WERI-Rb-1 (cell line): ENCODE measurements around the gene TPPP.
"Not testable (repeated sequence)": the region's sequence is repeated elsewhere in the genome, so short reads cannot be mapped to it uniquely, and the experiment has no call there.

Experiments used
- DNase-seq: peaks from one replicate; pipeline ENCODE4 v3.0.0-alpha.2; 2020
- H3K27ac ChIP-seq: fragments of 250-450 bp; sonication (Bioruptor Pico); 2 replicates; pipeline ENCODE4 v1.5.1; 2020; ENCODE audit warnings: mild to moderate bottlenecking, moderate library complexity
- H3K27me3 ChIP-seq: fragments of 250-450 bp; sonication (Bioruptor Pico); 2 replicates; pipeline ENCODE4 v1.5.1; 2021; ENCODE audit warnings: mild to moderate bottlenecking, low read depth, moderate library complexity; ENCODE audit not compliant: insufficient read depth, severe bottlenecking
- H3K36me3 ChIP-seq: fragments of 250-450 bp; sonication (Bioruptor Pico); 2 replicates; pipeline ENCODE4 v1.5.1; 2020; ENCODE audit warnings: mild to moderate bottlenecking, moderate library complexity
- H3K4me3 ChIP-seq: 2 replicates; pipeline ENCODE4 v1.5.1; 2011; ENCODE audit warnings: low read depth, mild to moderate bottlenecking, control low read depth, low read length
- H3K9me3 ChIP-seq: fragments of 250-450 bp; sonication (Bioruptor Pico); 2 replicates; pipeline ENCODE4 v1.5.1; 2021; ENCODE audit warnings: mild to moderate bottlenecking, moderate library complexity; ENCODE audit not compliant: severe bottlenecking
- CTCF ChIP-seq: IDR thresholded peaks from 2 replicates; pipeline ENCODE4 v1.5.1; 2011; ENCODE audit warnings: low read depth, mild to moderate bottlenecking, control low read depth, inconsistent platforms, low read length

The TPPP gene

GRCh38 chr5:693271-694041 lies at the start of gene TPPP:
TSS of gene TPPP (minus strand) at chr5:693352. CDS start at chr5:678060, 15,292 bp downstream.
- not testable (repeated sequence) for H3K9me3 ChIP-seq, H3K27ac ChIP-seq, H3K36me3 ChIP-seq, H3K27me3 ChIP-seq
- peak within 1 kb of the TSS; percentile 25; the same call in 1 of the 2 replicates for H3K4me3 ChIP-seq
- DNase-seq: peak; percentile 62

GRCh38 chr5:742276-742675 lies 49.1 kb upstream of the TPPP start:
- DNase-seq, H3K27ac ChIP-seq, H3K36me3 ChIP-seq, H3K9me3 ChIP-seq, H3K4me3 ChIP-seq, H3K27me3 ChIP-seq: not testable (repeated sequence)

- not testable (repeated sequence) for DNase-seq, H3K36me3 ChIP-seq, H3K9me3 ChIP-seq, H3K27ac ChIP-seq, H3K4me3 ChIP-seq
- H3K27me3 ChIP-seq: peaks cover 19% of the 10 kb centered on the region
Observed at GRCh38 chr5:734145-734544, 41.0 kb upstream of the TPPP start.

GRCh38 chr5:732754-733454 lies 39.8 kb upstream of the TPPP start:
- not testable (repeated sequence) for H3K9me3 ChIP-seq

GRCh38 chr5:729225-729624 lies 36.1 kb upstream of the TPPP start:
- not testable (repeated sequence) for H3K36me3 ChIP-seq, H3K9me3 ChIP-seq, DNase-seq

More at GRCh38 chr5:732754-733454, 39.8 kb upstream of the TPPP start:
- H3K27ac ChIP-seq, H3K36me3 ChIP-seq, H3K4me3 ChIP-seq, DNase-seq: not testable (repeated sequence)
- H3K27me3 ChIP-seq: peaks cover 19% of the 10 kb centered on the region

GRCh38 chr5:727087-727486 lies 33.9 kb upstream of the TPPP start:
- H3K9me3 ChIP-seq, H3K4me3 ChIP-seq, H3K36me3 ChIP-seq, H3K27ac ChIP-seq, DNase-seq, H3K27me3 ChIP-seq: not testable (repeated sequence)
- TF ChIP-seq CTCF: 0 out of 2 replicates have a peak, but pooled peaks have one; percentile 15

More at GRCh38 chr5:729225-729624, 36.1 kb upstream of the TPPP start:
- not testable (repeated sequence) for H3K27ac ChIP-seq, H3K4me3 ChIP-seq
- H3K27me3 ChIP-seq: peaks cover 17% of the 10 kb centered on the region

GRCh38 chr5:723865-724264 lies 30.7 kb upstream of the TPPP start:
- not testable (repeated sequence) for H3K27me3 ChIP-seq, H3K4me3 ChIP-seq, H3K36me3 ChIP-seq, DNase-seq, H3K27ac ChIP-seq
- peaks cover 12% of the 10 kb centered on the region for H3K9me3 ChIP-seq

GRCh38 chr5:723309-723708 lies 30.2 kb upstream of the TPPP start:
- not testable (repeated sequence) for H3K27me3 ChIP-seq, DNase-seq, H3K4me3 ChIP-seq, H3K27ac ChIP-seq, H3K36me3 ChIP-seq
- peaks cover 15% of the 10 kb centered on the region for H3K9me3 ChIP-seq

GRCh38 chr5:719379-719778 lies 26.2 kb upstream of the TPPP start:
- H3K36me3 ChIP-seq, DNase-seq, H3K27me3 ChIP-seq, H3K4me3 ChIP-seq, H3K27ac ChIP-seq: not testable (repeated sequence)
- H3K9me3 ChIP-seq: peaks cover 19% of the 10 kb centered on the region

GRCh38 chr5:717143-717542 lies 24.0 kb upstream of the TPPP start:
- Histone ChIP-seq H3K9me3 (peaks cover 19% of the 10 kb centered on the region), H3K27ac (no peak overlapping the region), H3K36me3 (no peaks in the 10 kb centered on the region), H3K27me3 (peaks cover 4% of the 10 kb centered on the region), H3K4me3 (no peak overlapping the region)
- no peak for DNase-seq
- TF ChIP-seq CTCF: no peak

- H3K9me3 ChIP-seq: peaks cover 18% of the 10 kb centered on the region
- H3K36me3 ChIP-seq, H3K27me3 ChIP-seq, DNase-seq, H3K27ac ChIP-seq, H3K4me3 ChIP-seq: not testable (repeated sequence)
Observed at GRCh38 chr5:716740-717139, 23.6 kb upstream of the TPPP start.

GRCh38 chr5:715636-716035 lies 22.5 kb upstream of the TPPP start:
- H3K4me3 ChIP-seq, H3K27ac ChIP-seq, H3K27me3 ChIP-seq, DNase-seq, H3K36me3 ChIP-seq: not testable (repeated sequence)
- peaks cover 15% of the 10 kb centered on the region for H3K9me3 ChIP-seq
